ENCODE measurements around the gene MUSK.

The MUSK gene

GRCh38 chr9:110835404-110835803 is 166.8 kb downstream of the MUSK start:
- Histone ChIP-seq H3K9me3 (ENCODE audit: control insufficient read depth, insufficient read depth, low read length) (no peaks in the 10 kb centered on the region), H3K36me3 (ENCODE audit: control insufficient read depth, insufficient read depth, low read length) (no peaks in the 10 kb centered on the region), H3K9ac (ENCODE audit: low read depth, low read length) (no peak overlapping the region), H3K4me1 (ENCODE audit: control insufficient read depth, insufficient read depth, low read length) (peaks cover 8% of the 10 kb centered on the region; the same call in 1 of the 2 replicates), H3K27me3 (ENCODE audit: control insufficient read depth, insufficient read depth, low read length) (no peaks in the 10 kb centered on the region), H3K4me3 (ENCODE audit: low read depth, low read length) (no peak overlapping the region), H3K27ac (ENCODE audit: low read depth, low read length) (no peak overlapping the region)

- no peak overlapping the region for H3K4me3 ChIP-seq (ENCODE audit: low read depth, low read length)
- no peaks in the 10 kb centered on the region for H3K36me3 ChIP-seq (ENCODE audit: control insufficient read depth, insufficient read depth, low read length)
- peaks cover 8% of the 10 kb centered on the region; the same call in 1 of the 2 replicates for H3K4me1 ChIP-seq (ENCODE audit: control insufficient read depth, insufficient read depth, low read length)
- H3K9me3 ChIP-seq (ENCODE audit: control insufficient read depth, insufficient read depth, low read length): no peaks in the 10 kb centered on the region
- H3K27me3 ChIP-seq (ENCODE audit: control insufficient read depth, insufficient read depth, low read length): no peaks in the 10 kb centered on the region
- no peak overlapping the region for H3K9ac ChIP-seq (ENCODE audit: low read depth, low read length)
- no peak overlapping the region for H3K27ac ChIP-seq (ENCODE audit: low read depth, low read length)
Observed at GRCh38 chr9:110835859-110836271, 167.3 kb downstream of the MUSK start.

- H3K27me3 ChIP-seq (ENCODE audit: control insufficient read depth, insufficient read depth, low read length): no peaks in the 10 kb centered on the region
- H3K27ac ChIP-seq (ENCODE audit: low read depth, low read length): no peak overlapping the region
- H3K9ac ChIP-seq (ENCODE audit: low read depth, low read length): no peak overlapping the region
- no peak overlapping the region for H3K4me3 ChIP-seq (ENCODE audit: low read depth, low read length)
- H3K9me3 ChIP-seq (ENCODE audit: control insufficient read depth, insufficient read depth, low read length): no peaks in the 10 kb centered on the region
- H3K36me3 ChIP-seq (ENCODE audit: control insufficient read depth, insufficient read depth, low read length): no peaks in the 10 kb centered on the region
- H3K4me1 ChIP-seq (ENCODE audit: control insufficient read depth, insufficient read depth, low read length): peaks cover 8% of the 10 kb centered on the region; the same call in 1 of the 2 replicates
Observed at GRCh38 chr9:110837401-110838005, 168.9 kb downstream of the MUSK start.

GRCh38 chr9:110842169-110842568 is 173.6 kb downstream of the MUSK start:
- no peak overlapping the region for H3K9ac ChIP-seq (ENCODE audit: low read depth, low read length)
- no peak overlapping the region for H3K4me3 ChIP-seq (ENCODE audit: low read depth, low read length)

GRCh38 chr9:110842986-110843385 is 174.4 kb downstream of the MUSK start:
- Histone ChIP-seq H3K4me1 (ENCODE audit: control insufficient read depth, insufficient read depth, low read length) (no peaks in the 10 kb centered on the region), H3K36me3 (ENCODE audit: control insufficient read depth, insufficient read depth, low read length) (no peaks in the 10 kb centered on the region), H3K9ac (ENCODE audit: low read depth, low read length) (no peak overlapping the region), H3K4me3 (ENCODE audit: low read depth, low read length) (no peak overlapping the region), H3K27ac (ENCODE audit: low read depth, low read length) (no peak overlapping the region), H3K9me3 (ENCODE audit: control insufficient read depth, insufficient read depth, low read length) (no peaks in the 10 kb centered on the region), H3K27me3 (ENCODE audit: control insufficient read depth, insufficient read depth, low read length) (no peaks in the 10 kb centered on the region)

More at GRCh38 chr9:110842169-110842568, 173.6 kb downstream of the MUSK start:
- Histone ChIP-seq H3K4me1 (ENCODE audit: control insufficient read depth, insufficient read depth, low read length) (no peaks in the 10 kb centered on the region), H3K27me3 (ENCODE audit: control insufficient read depth, insufficient read depth, low read length) (no peaks in the 10 kb centered on the region), H3K27ac (ENCODE audit: low read depth, low read length) (no peak overlapping the region), H3K36me3 (ENCODE audit: control insufficient read depth, insufficient read depth, low read length) (no peaks in the 10 kb centered on the region), H3K9me3 (ENCODE audit: control insufficient read depth, insufficient read depth, low read length) (no peaks in the 10 kb centered on the region)

GRCh38 chr9:110844121-110844520 is 175.5 kb downstream of the MUSK start:
- Histone ChIP-seq H3K9ac (ENCODE audit: low read depth, low read length) (no peak overlapping the region), H3K9me3 (ENCODE audit: control insufficient read depth, insufficient read depth, low read length) (no peaks in the 10 kb centered on the region), H3K27me3 (ENCODE audit: control insufficient read depth, insufficient read depth, low read length) (no peaks in the 10 kb centered on the region), H3K4me3 (ENCODE audit: low read depth, low read length) (no peak overlapping the region), H3K27ac (ENCODE audit: low read depth, low read length) (no peak overlapping the region), H3K36me3 (ENCODE audit: control insufficient read depth, insufficient read depth, low read length) (no peaks in the 10 kb centered on the region), H3K4me1 (ENCODE audit: control insufficient read depth, insufficient read depth, low read length) (no peaks in the 10 kb centered on the region)

- no peak overlapping the region for H3K9ac ChIP-seq (ENCODE audit: low read depth, low read length)
- H3K36me3 ChIP-seq (ENCODE audit: control insufficient read depth, insufficient read depth, low read length): no peaks in the 10 kb centered on the region
- no peaks in the 10 kb centered on the region for H3K4me1 ChIP-seq (ENCODE audit: control insufficient read depth, insufficient read depth, low read length)
- no peak overlapping the region for H3K4me3 ChIP-seq (ENCODE audit: low read depth, low read length)
- H3K27me3 ChIP-seq (ENCODE audit: control insufficient read depth, insufficient read depth, low read length): no peaks in the 10 kb centered on the region
- H3K9me3 ChIP-seq (ENCODE audit: control insufficient read depth, insufficient read depth, low read length): no peaks in the 10 kb centered on the region
- H3K27ac ChIP-seq (ENCODE audit: low read depth, low read length): no peak overlapping the region
Observed at GRCh38 chr9:110846215-110846614, 177.6 kb downstream of the MUSK start.

- Histone ChIP-seq H3K4me3 (ENCODE audit: low read depth, low read length) (no peak overlapping the region), H3K27me3 (ENCODE audit: control insufficient read depth, insufficient read depth, low read length) (no peaks in the 10 kb centered on the region), H3K9ac (ENCODE audit: low read depth, low read length) (no peak overlapping the region), H3K27ac (ENCODE audit: low read depth, low read length) (no peak overlapping the region), H3K36me3 (ENCODE audit: control insufficient read depth, insufficient read depth, low read length) (no peaks in the 10 kb centered on the region), H3K4me1 (ENCODE audit: control insufficient read depth, insufficient read depth, low read length) (no peaks in the 10 kb centered on the region), H3K9me3 (ENCODE audit: control insufficient read depth, insufficient read depth, low read length) (no peaks in the 10 kb centered on the region)
Observed at GRCh38 chr9:110847671-110848070, 179.1 kb downstream of the MUSK start.

GRCh38 chr9:110850401-110851135 is 182.0 kb downstream of the MUSK start:
- Histone ChIP-seq H3K9ac (ENCODE audit: low read depth, low read length) (no peak overlapping the region), H3K27ac (ENCODE audit: low read depth, low read length) (no peak overlapping the region), H3K9me3 (ENCODE audit: control insufficient read depth, insufficient read depth, low read length) (0 out of 2 replicates have a peak, but pooled peaks cover 4% of the 10 kb centered on the region), H3K4me3 (ENCODE audit: low read depth, low read length) (no peak overlapping the region), H3K36me3 (ENCODE audit: control insufficient read depth, insufficient read depth, low read length) (no peaks in the 10 kb centered on the region), H3K27me3 (ENCODE audit: control insufficient read depth, insufficient read depth, low read length) (no peaks in the 10 kb centered on the region), H3K4me1 (ENCODE audit: control insufficient read depth, insufficient read depth, low read length) (no peaks in the 10 kb centered on the region)

All from HUES48 (cell line).